CD4-positive, alpha-beta T cell treated with Interleukin-17A for 1 hour (primary cell): Measurements from ENCODE around the gene MYDGF.

Experiments
- DNase-seq: peaks from one replicate; pipeline ENCODE4 v3.0.0-alpha.2; 2020

Gene MYDGF

GRCh38 chr19:4673726-4674125 lies 3.6 kb upstream of the MYDGF start:
- no peak for DNase-seq

- no peak for DNase-seq
Observed at GRCh38 chr19:4673216-4673615, 3.1 kb upstream of the MYDGF start.

GRCh38 chr19:4671185-4671851 lies 1.2 kb upstream of the MYDGF start:
- no peak for DNase-seq

- DNase-seq: no peak
Observed at GRCh38 chr19:4664642-4665041, 5.5 kb downstream of the MYDGF start.

- DNase-seq: no peak
Observed at GRCh38 chr19:4662812-4663211, 7.3 kb downstream of the MYDGF start.

- no peak for DNase-seq
Observed at GRCh38 chr19:4662020-4662695, 8.0 kb downstream of the MYDGF start.

GRCh38 chr19:4660993-4661392 lies 9.1 kb downstream of the MYDGF start:
- DNase-seq: no peak

- no peak for DNase-seq
Observed at GRCh38 chr19:4660181-4660791, 9.9 kb downstream of the MYDGF start.

- DNase-seq: no peak
Observed at GRCh38 chr19:4657835-4658234, 12.3 kb downstream of the MYDGF start.

GRCh38 chr19:4657262-4657661 lies 12.9 kb downstream of the MYDGF start:
- no peak for DNase-seq

- no peak for DNase-seq
Observed at GRCh38 chr19:4656102-4656501, 14.0 kb downstream of the MYDGF start.

- DNase-seq: no peak
Observed at GRCh38 chr19:4654437-4655361, 15.4 kb downstream of the MYDGF start.

- no peak for DNase-seq
Observed at GRCh38 chr19:4653793-4654436, 16.2 kb downstream of the MYDGF start.

GRCh38 chr19:4652075-4652474 lies 18.1 kb downstream of the MYDGF start:
- DNase-seq: no peak

GRCh38 chr19:4650159-4650558 lies 20.0 kb downstream of the MYDGF start:
- no peak for DNase-seq

- no peak for DNase-seq
Observed at GRCh38 chr19:4649392-4650047, 20.6 kb downstream of the MYDGF start.

GRCh38 chr19:4647676-4648644 lies 22.2 kb downstream of the MYDGF start:
- no peak for DNase-seq

GRCh38 chr19:4645718-4646117 lies 24.4 kb downstream of the MYDGF start:
- DNase-seq: no peak

- DNase-seq: no peak
Observed at GRCh38 chr19:4642625-4643024, 27.5 kb downstream of the MYDGF start.

GRCh38 chr19:4641132-4641531 lies 29.0 kb downstream of the MYDGF start:
- DNase-seq: no peak
